Non-pigmented ciliary epithelial cell (primary cell): Measurements from ENCODE around the gene MAFB.

Experiments used
- DNase-seq: peaks from one replicate; pipeline ENCODE4 v3.0.0-alpha.2; 2010; ENCODE audit warnings: low read depth

The MAFB gene

GRCh38 chr20:40655451-40655850, 33.6 kb downstream of the MAFB start:
- DNase-seq = peak; percentile 8

- no peak for DNase-seq
These were observed 34.2 kb downstream of the MAFB start for GRCh38 chr20:40654876-40655275.

GRCh38 chr20:40652441-40652987, 36.5 kb downstream of the MAFB start:
- DNase-seq = peak; percentile 44

GRCh38 chr20:40651151-40651550, 37.9 kb downstream of the MAFB start:
- DNase-seq = peak; percentile 43

- DNase-seq = no peak
These were observed 38.3 kb downstream of the MAFB start for GRCh38 chr20:40650707-40651106.

GRCh38 chr20:40648210-40649072, 40.6 kb downstream of the MAFB start:
- DNase-seq = no peak

- no peak for DNase-seq
These were observed 42.2 kb downstream of the MAFB start for GRCh38 chr20:40646813-40647212.

- DNase-seq = no peak
These were observed 42.7 kb downstream of the MAFB start for GRCh38 chr20:40646361-40646760.

GRCh38 chr20:40644863-40645262, 44.2 kb downstream of the MAFB start:
- DNase-seq = no peak

- DNase-seq = no peak
These were observed 45.1 kb downstream of the MAFB start for GRCh38 chr20:40643891-40644290.

- no peak for DNase-seq
These were observed 47.2 kb downstream of the MAFB start for GRCh38 chr20:40641809-40642208.

GRCh38 chr20:40641202-40641601, 47.8 kb downstream of the MAFB start:
- no peak for DNase-seq

- DNase-seq = no peak
These were observed 48.4 kb downstream of the MAFB start for GRCh38 chr20:40640667-40641066.

GRCh38 chr20:40639676-40640355, 49.2 kb downstream of the MAFB start:
- no peak for DNase-seq

GRCh38 chr20:40639132-40639531, 49.9 kb downstream of the MAFB start:
- no peak for DNase-seq

- DNase-seq = no peak
These were observed 50.6 kb downstream of the MAFB start for GRCh38 chr20:40638414-40638813.

GRCh38 chr20:40637176-40637575, 51.9 kb downstream of the MAFB start:
- DNase-seq = no peak

- no peak for DNase-seq
These were observed 52.5 kb downstream of the MAFB start for GRCh38 chr20:40636486-40636885.

GRCh38 chr20:40635971-40636370, 53.1 kb downstream of the MAFB start:
- no peak for DNase-seq
